GM12878 (cell line): Measurements from ENCODE around the gene PGRMC1. TPM values are rescaled to one million over a fixed set of nuclear protein-coding genes. Genes with fewer than 3 reads are reported as not detected.

Source experiments
- ATAC-seq: fragments of 200-7000 bp; cut with Tn5 transposase; 3 replicates; pipeline ENCODE4 v1.9.1; 2020; ENCODE audit warnings: mild to moderate bottlenecking, moderate library complexity
- BruUV-seq: library from RNA; stranded (reverse); fragments of 400-500 nt; replicated peaks from 2 replicates; lab custom pipeline; 2021; lab: Mats Ljungman, UMichigan
- CTCF ChIA-PET: fragments of 300-600 bp; sonication (Branson Sonifier 250); formaldehyde crosslinking; extraction: SDS; loops from one replicate; lab custom pipeline; 2021; ENCODE audit warnings: inconsistent platforms; lab: Yijun Ruan, JAX
- POLR2A ChIA-PET: fragments of 350-600 bp; formaldehyde crosslinking; extraction: SDS; loops from one replicate; lab custom pipeline; 2021; ENCODE audit warnings: inconsistent platforms; lab: Charles Lee
- RAD21 ChIA-PET: fragments of 300-600 bp; sonication (Branson Sonifier 250); formaldehyde crosslinking; loops from one replicate; lab custom pipeline; 2023; ENCODE audit warnings: antibody characterized with exemption; ENCODE audit not compliant: unreplicated experiment; lab: Charles Lee
- SMC1A ChIA-PET: fragments of 300-600 bp; sonication (Branson Sonifier 250); formaldehyde crosslinking; loops from one replicate; lab custom pipeline; 2023; ENCODE audit not compliant: unreplicated experiment, uncharacterized antibody; lab: Charles Lee
- DNase-seq: peaks from one replicate; pipeline ENCODE4 v3.0.0-alpha.2; 2011; ENCODE audit warnings: low read depth, low spot score
- FAIRE-seq: peaks from 3 replicates; lab custom pipeline; 2011; peaks lifted over from hg19 to GRCh38; lab: Jason Lieb, UNC
- H2AFZ ChIP-seq: 2 replicates; pipeline ENCODE4 v1.6.0; 2011; ENCODE audit warnings: low read depth, low read length, control low read depth; ENCODE audit not compliant: control insufficient read depth
- H3K27ac ChIP-seq: 2 replicates; pipeline ENCODE4 v1.5.1; 2011; ENCODE audit warnings: control low read depth; ENCODE audit not compliant: control insufficient read depth, insufficient read depth
- H3K27me3 ChIP-seq, 2 experiments: replicated peaks in 1 of 2; 2 replicates each; pipeline versions ENCODE4 v1.6.0 to v1.6.1; 2011; ENCODE audit warnings: low read length in 1 of 2; ENCODE audit not compliant: control insufficient read depth in 2 of 2, insufficient read depth in 2 of 2
- H3K36me3 ChIP-seq, 2 experiments: 2 replicates each; pipeline ENCODE4 v1.5.1; 2011; ENCODE audit warnings: low read length in 1 of 2; ENCODE audit not compliant: control insufficient read depth in 2 of 2, insufficient read depth in 2 of 2
- H3K4me1 ChIP-seq: 2 replicates; pipeline ENCODE4 v1.6.1; 2011; ENCODE audit warnings: mild to moderate bottlenecking, low read length, moderate library complexity, mixed read lengths; ENCODE audit not compliant: control insufficient read depth, insufficient read depth
- H3K4me2 ChIP-seq: 2 replicates; pipeline ENCODE4 v1.6.0; 2011; ENCODE audit warnings: control low read depth; ENCODE audit not compliant: control insufficient read depth, insufficient read depth
- H3K4me3 ChIP-seq: fragments of 200-600 bp; sonication (generic); 2 replicates; pipeline ENCODE4 v1.5.1; 2016
- H3K79me2 ChIP-seq: 2 replicates; pipeline ENCODE4 v1.6.0; 2011; ENCODE audit warnings: low read length; ENCODE audit not compliant: control insufficient read depth, insufficient read depth
- H3K9ac ChIP-seq: 2 replicates; pipeline ENCODE4 v1.8.0; 2011; ENCODE audit warnings: low read length, control low read depth, mixed read lengths; ENCODE audit not compliant: control insufficient read depth, insufficient read depth
- H3K9me3 ChIP-seq: replicated peaks from 3 replicates; pipeline ENCODE4 v1.5.1; 2011; ENCODE audit warnings: mild to moderate bottlenecking, low read length; ENCODE audit not compliant: control insufficient read depth, insufficient read depth
- H4K20me1 ChIP-seq: 2 replicates; pipeline ENCODE4 v1.6.0; 2011; ENCODE audit not compliant: control insufficient read depth, insufficient read depth
- ETV6 ChIP-seq, 2 experiments: fragments of 450-650 bp in 1 of 2; IDR thresholded peaks in 1 of 2; conservative IDR thresholded peaks in 1 of 2; 2 replicates each; pipeline ENCODE4 v1.6.1; 2014; ENCODE audit warnings: antibody characterized with exemption in 1 of 2, borderline replicate concordance in 1 of 2, low read depth in 1 of 2, mild to moderate bottlenecking in 1 of 2, moderate library complexity in 1 of 2
- NR2F1 ChIP-seq: fragments of 450-650 bp; conservative IDR thresholded peaks from 2 replicates; pipeline ENCODE4 v1.6.1; 2017; ENCODE audit warnings: mild to moderate bottlenecking
- POLR2AphosphoS5 ChIP-seq: IDR thresholded peaks from 2 replicates; pipeline ENCODE4 v1.6.1; 2011; ENCODE audit warnings: mild to moderate bottlenecking, low read length, inconsistent platforms
- WGBS: methylation state at CpG from one replicate; pipeline ENCODE4 v1.1.6; 2016; ENCODE audit warnings: low lambda C conversion rate; ENCODE audit not compliant: insufficient replicate concordance, insufficient coverage; ENCODE audit errors: missing lambda C conversion rate; 5-methylcytosine and 5-hydroxymethylcytosine counted together
- in situ Hi-C: fragments of 300-500 bp; cut with MboI; formaldehyde crosslinking; loops from 9 replicates; pipeline ENCODE4 v1.14.3; 2018; ENCODE audit warnings: mixed read lengths
- intact Hi-C: fragments of 100-400 bp; cut with micrococcal nuclease; formaldehyde crosslinking; loops from one replicate; pipeline ENCODE4 v1.14.2; 2022; ENCODE audit not compliant: unreplicated experiment
- polyA plus RNA-seq, 11 experiments: library from polyadenylated mRNA; depleted of rRNA in 4 of 11; unstranded in 6 of 11; stranded (reverse) in 5 of 11; fragments of >200 nt; fragmentation: Nextera tagmentation in 4 of 11; fragmentation: Illumina TruSeq in 1 of 11; extraction: Ambion mirVana in 4 of 11; extraction: Trizol in 1 of 11; gene quantifications; 1 replicate in 1 of 11; 2 replicates in 10 of 11; pipeline versions ENCODE4 v1.2.1 to v1.2.3, GENCODE V29; 2011 to 2016; ENCODE audit warnings: inconsistent platforms in 2 of 11, missing spikeins in 2 of 11, low read depth in 1 of 11
- total RNA-seq, 4 experiments: library from RNA; depleted of rRNA in 3 of 4; stranded (reverse); fragments of >200 nt in 3 of 4; fragmentation: Illumina TruSeq in 1 of 4; extraction: Trizol in 1 of 4; gene quantifications; 2 replicates each; pipeline versions ENCODE4 v1.2.1 to v1.2.3, GENCODE V29; 2013 to 2021
- TF ChIP-seq, protein P1 (sequence below): IDR thresholded peaks from 2 replicates; pipeline ENCODE4 v1.6.1; 2012; ENCODE audit warnings: low read depth, low read length, improper control_type of control experiment
- TF ChIP-seq, protein P2 (sequence below): IDR thresholded peaks from 2 replicates; pipeline ENCODE4 v1.6.1; 2011; ENCODE audit warnings: low read depth, low read length, improper control_type of control experiment, borderline replicate concordance

PGRMC1 gene
- total and polyA plus RNA-seq, 10 of the 15 experiments (the other 5 are each of a cell fraction or from before 2014, with no cell fraction given): 13.6 to 60.9 (median 43.3) TPM

DNA sequence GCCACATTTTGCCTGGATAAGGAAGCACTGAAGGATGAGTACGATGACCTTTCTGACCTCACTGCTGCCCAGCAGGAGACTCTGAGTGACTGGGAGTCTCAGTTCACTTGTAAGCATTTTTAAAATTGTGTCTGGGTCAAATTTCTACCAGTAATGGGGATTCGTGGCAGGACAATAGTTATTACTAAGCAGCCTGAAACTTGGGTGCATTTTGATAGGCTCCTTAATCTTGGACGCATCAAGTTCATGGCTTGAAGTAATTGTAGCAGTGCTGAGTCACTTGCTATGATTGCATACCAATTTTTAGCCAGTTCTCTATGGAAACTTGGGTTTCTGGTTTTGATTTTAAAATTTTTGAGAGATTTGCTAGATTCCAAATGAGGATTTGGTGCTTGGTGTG is 4.3 kb downstream of the PGRMC1 start:
- no peak overlapping the region for H3K4me3 ChIP-seq
- no peaks in the 10 kb centered on the region for H3K4me1 ChIP-seq
- no peaks in the 10 kb centered on the region for H4K20me1 ChIP-seq
- no peaks in the 10 kb centered on the region for H3K27me3 ChIP-seq
- DNase-seq (no peak), FAIRE-seq (peak; percentile 38), ATAC-seq (no peak)
- ChIA-PET CTCF (no interaction called here), RAD21 (no interaction called here), POLR2A (interaction anchor here (0.5 kb wide), 1 partner anchor 709 kb away, joined by 4 read pairs; no protein-coding TSS in a partner anchor), SMC1A (no interaction called here)
- no peak overlapping the region for H3K27ac ChIP-seq
- intact Hi-C loops (no loop called here), in situ Hi-C loops (no loop called here)
- no peaks in the 10 kb centered on the region for H3K9me3 ChIP-seq
- no peak overlapping the region for H3K9ac ChIP-seq
- BruUV-seq: no TSS peak
- H3K4me2 ChIP-seq: no peak overlapping the region; the same call in 1 of the 2 replicates
- no peak overlapping the region for H2AFZ ChIP-seq
- peaks cover 30% of the 10 kb centered on the region for H3K79me2 ChIP-seq
- TF ChIP-seq, protein P1, sequence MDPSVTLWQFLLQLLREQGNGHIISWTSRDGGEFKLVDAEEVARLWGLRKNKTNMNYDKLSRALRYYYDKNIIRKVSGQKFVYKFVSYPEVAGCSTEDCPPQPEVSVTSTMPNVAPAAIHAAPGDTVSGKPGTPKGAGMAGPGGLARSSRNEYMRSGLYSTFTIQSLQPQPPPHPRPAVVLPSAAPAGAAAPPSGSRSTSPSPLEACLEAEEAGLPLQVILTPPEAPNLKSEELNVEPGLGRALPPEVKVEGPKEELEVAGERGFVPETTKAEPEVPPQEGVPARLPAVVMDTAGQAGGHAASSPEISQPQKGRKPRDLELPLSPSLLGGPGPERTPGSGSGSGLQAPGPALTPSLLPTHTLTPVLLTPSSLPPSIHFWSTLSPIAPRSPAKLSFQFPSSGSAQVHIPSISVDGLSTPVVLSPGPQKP: no peak
- 0 out of 2 replicates have a peak, but pooled peaks have one; percentile 18 for TF ChIP-seq NR2F1
- TF ChIP-seq POLR2AphosphoS5: no peak
- TF ChIP-seq, protein P2, sequence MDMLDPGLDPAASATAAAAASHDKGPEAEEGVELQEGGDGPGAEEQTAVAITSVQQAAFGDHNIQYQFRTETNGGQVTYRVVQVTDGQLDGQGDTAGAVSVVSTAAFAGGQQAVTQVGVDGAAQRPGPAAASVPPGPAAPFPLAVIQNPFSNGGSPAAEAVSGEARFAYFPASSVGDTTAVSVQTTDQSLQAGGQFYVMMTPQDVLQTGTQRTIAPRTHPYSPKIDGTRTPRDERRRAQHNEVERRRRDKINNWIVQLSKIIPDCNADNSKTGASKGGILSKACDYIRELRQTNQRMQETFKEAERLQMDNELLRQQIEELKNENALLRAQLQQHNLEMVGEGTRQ: no peak
- TF ChIP-seq ETV6 (conservative IDR thresholded peaks at IDR 0.05 in 1 of 2, IDR thresholded peaks at IDR 0.05 in 1 of 2; ENCODE audit: borderline replicate concordance in 1 of 2, low read depth in 1 of 2): no peak
- 59% methylated on average over 3 of the region's 3 CpGs for WGBS
- peaks cover 0 to 1% of the 10 kb centered on the region in 2 experiments; a peak in 2 of 4 replicates for H3K36me3 ChIP-seq
